HG03521 (cell line): ENCODE results near the gene SP8.

Experiments
- ATAC-seq: cut with Tn5 transposase; IDR thresholded peaks from one replicate; pipeline ENCODE4 v1.9.1; 2021; ENCODE audit warnings: mild to moderate bottlenecking, moderate library complexity; ENCODE audit not compliant: unreplicated experiment

Gene SP8

GRCh38 chr7:20795361-20795760, 8.7 kb upstream of the SP8 start:
- ATAC-seq: no peak

- no peak for ATAC-seq
These were observed 8.0 kb upstream of the SP8 start for GRCh38 chr7:20794676-20795075.

- no peak for ATAC-seq
These were observed 7.2 kb upstream of the SP8 start for GRCh38 chr7:20793694-20794394.

GRCh38 chr7:20793248-20793647, 6.6 kb upstream of the SP8 start:
- ATAC-seq: no peak

- no peak for ATAC-seq
These were observed 5.1 kb upstream of the SP8 start for GRCh38 chr7:20791538-20792434.

GRCh38 chr7:20790375-20790774, 3.7 kb upstream of the SP8 start:
- ATAC-seq: no peak

GRCh38 chr7:20788420-20788990, 1.8 kb upstream of the SP8 start:
- ATAC-seq: no peak

GRCh38 chr7:20787660-20788419, 1.2 kb upstream of the SP8 start:
- no peak for ATAC-seq

- no peak for ATAC-seq
These were observed 286 bp downstream of the SP8 start for GRCh38 chr7:20786421-20786778.

- no peak for ATAC-seq
These were observed 655 bp downstream of the SP8 start for GRCh38 chr7:20786049-20786412.

- ATAC-seq: no peak
These were observed 1.3 kb downstream of the SP8 start for GRCh38 chr7:20785157-20786048.

- no peak for ATAC-seq
These were observed 2.1 kb downstream of the SP8 start for GRCh38 chr7:20784388-20785156.

GRCh38 chr7:20783700-20784387, 2.8 kb downstream of the SP8 start:
- no peak for ATAC-seq

GRCh38 chr7:20783125-20783699, 3.5 kb downstream of the SP8 start:
- ATAC-seq: no peak

GRCh38 chr7:20779041-20779440, 7.6 kb downstream of the SP8 start:
- ATAC-seq: no peak

GRCh38 chr7:20778063-20778721, 8.5 kb downstream of the SP8 start:
- peak; percentile 89 for ATAC-seq

GRCh38 chr7:20777377-20778062, 9.2 kb downstream of the SP8 start:
- peak; percentile 24 for ATAC-seq
